Measurements from ENCODE around the gene ACOXL. TPM values are rescaled to one million over a fixed set of nuclear protein-coding genes. Genes with fewer than 3 reads are reported as not detected.

Gene ACOXL
- total and polyA plus RNA-seq, 8 donors = 4.7 to 30.3 (median 8.3) TPM

- intact Hi-C loops (cut with DNase I) = loop anchor here in 1 of 2 donors (10.0 kb wide), 1 partner anchor 292 kb away; no protein-coding TSS in a partner anchor
- H3K4me1 ChIP-seq = no peaks in the 10 kb centered on the region
Observed at GRCh38 chr2:111106706-111107105, 374.3 kb downstream of the ACOXL start.

GRCh38 chr2:111108745-111109271, 376.4 kb downstream of the ACOXL start:
- Histone ChIP-seq H3K4me3 (no peak overlapping the region), H3K4me1 (no peaks in the 10 kb centered on the region), H3K27ac (no peak overlapping the region), H3K27me3 (peaks cover 0 to 20% of the 10 kb centered on the region in 2 donors), H3K9me3 (no peaks in the 10 kb centered on the region), H3K36me3 (no peaks in the 10 kb centered on the region)
- intact Hi-C loops (cut with DNase I) = loop anchor here in 1 of 2 donors (10.0 kb wide), 1 partner anchor 294 kb away; no protein-coding TSS in a partner anchor
- ATAC-seq = no peak
- TF ChIP-seq CTCF (IDR thresholded peaks at IDR 0.05) = no peak
- no peak for DNase-seq

More at GRCh38 chr2:111106706-111107105, 374.3 kb downstream of the ACOXL start:
- Histone ChIP-seq H3K36me3 (no peaks in the 10 kb centered on the region), H3K9me3 (no peaks in the 10 kb centered on the region), H3K27ac (no peak overlapping the region), H3K27me3 (peaks cover 0 to 8% of the 10 kb centered on the region in 2 donors), H3K4me3 (no peak overlapping the region)
- TF ChIP-seq CTCF (IDR thresholded peaks at IDR 0.05) = no peak
- no peak for ATAC-seq
- DNase-seq = no peak

- DNase-seq = no peak
- intact Hi-C loops (cut with DNase I) = no loop called here
- Histone ChIP-seq H3K4me1 (no peaks in the 10 kb centered on the region), H3K27ac (no peak overlapping the region), H3K36me3 (no peaks in the 10 kb centered on the region), H3K9me3 (no peaks in the 10 kb centered on the region), H3K27me3 (peaks cover 6 to 43% of the 10 kb centered on the region in 2 donors), H3K4me3 (no peak overlapping the region)
- no peak for ATAC-seq
- no peak for TF ChIP-seq CTCF (IDR thresholded peaks at IDR 0.05)
Observed at GRCh38 chr2:111111101-111111755, 378.9 kb downstream of the ACOXL start.

- Histone ChIP-seq H3K9me3 (no peaks in the 10 kb centered on the region), H3K36me3 (no peaks in the 10 kb centered on the region), H3K4me3 (no peak overlapping the region), H3K27ac (no peak overlapping the region), H3K27me3 (peaks cover 6 to 70% of the 10 kb centered on the region in 2 donors), H3K4me1 (peaks cover 3 to 22% of the 10 kb centered on the region in 2 donors)
- no peak for TF ChIP-seq CTCF (IDR thresholded peaks at IDR 0.05)
- ATAC-seq (no peak), DNase-seq (no peak)
- intact Hi-C loops (cut with DNase I) = no loop called here
Observed at GRCh38 chr2:111113838-111114237, 381.5 kb downstream of the ACOXL start.

GRCh38 chr2:111116011-111116746, 383.8 kb downstream of the ACOXL start:
- peaks cover 12 to 79% of the 10 kb centered on the region in 2 donors for H3K27me3 ChIP-seq
- intact Hi-C loops (cut with DNase I) = no loop called here

More at GRCh38 chr2:111116011-111116746, 383.8 kb downstream of the ACOXL start:
- Histone ChIP-seq H3K27ac (no peak overlapping the region), H3K4me3 (no peak overlapping the region), H3K9me3 (no peaks in the 10 kb centered on the region), H3K36me3 (no peaks in the 10 kb centered on the region), H3K4me1 (peaks cover 3 to 39% of the 10 kb centered on the region in 2 donors)
- TF ChIP-seq CTCF (IDR thresholded peaks at IDR 0.05) = no peak
- ATAC-seq (no peak), DNase-seq (no peak)

All from left lung (tissue), 10 donors.